HG02623 (cell line): ENCODE data around the gene MKLN1.
"Not testable (repeated sequence)": the region's sequence is repeated elsewhere in the genome, so short reads cannot be mapped to it uniquely, and the experiment has no call there.

Experiments used
- ATAC-seq: cut with Tn5 transposase; IDR thresholded peaks from one replicate; pipeline ENCODE4 v1.9.1; 2021; ENCODE audit warnings: moderate library complexity; ENCODE audit not compliant: unreplicated experiment

The MKLN1 gene

DNA sequence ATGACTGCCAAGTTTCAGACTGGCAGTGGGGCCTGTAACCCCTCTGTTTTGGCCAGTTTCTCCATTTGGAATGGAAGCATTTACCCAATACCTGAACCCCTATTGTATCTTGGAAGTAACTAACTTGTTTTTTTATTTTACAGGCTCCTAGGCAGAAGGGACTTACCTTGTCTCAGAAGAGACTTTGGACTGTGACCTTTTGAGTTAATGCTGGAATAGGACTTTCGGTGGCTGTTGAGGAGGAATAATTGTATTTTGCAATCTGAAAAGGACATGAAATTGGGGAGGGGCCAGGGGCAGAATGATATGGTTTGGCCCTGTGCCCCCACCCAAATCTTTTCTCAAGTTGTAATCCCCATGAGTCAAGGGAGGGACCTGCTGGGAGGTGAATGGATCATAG is 20.0 kb upstream of the MKLN1 start:
- no peak for ATAC-seq

DNA sequence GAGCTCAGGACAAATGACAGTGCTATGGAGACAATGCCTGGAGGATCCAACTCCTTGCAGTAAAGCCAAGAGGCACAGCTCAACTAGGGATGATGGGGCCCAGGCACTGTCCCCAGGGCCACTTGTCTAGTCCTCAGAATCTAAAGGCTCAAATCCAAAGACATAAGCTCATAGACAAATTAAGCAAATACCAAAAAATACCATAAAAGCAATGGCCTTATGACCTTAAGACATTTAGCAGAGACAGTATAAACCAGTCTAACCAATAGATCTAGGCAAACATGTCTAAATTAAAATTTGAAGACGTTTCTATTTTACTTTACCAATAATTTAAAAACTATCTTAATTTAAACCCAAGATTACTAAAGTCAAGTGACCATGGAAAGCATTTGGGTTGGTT is 14.8 kb upstream of the MKLN1 start:
- no peak for ATAC-seq

DNA sequence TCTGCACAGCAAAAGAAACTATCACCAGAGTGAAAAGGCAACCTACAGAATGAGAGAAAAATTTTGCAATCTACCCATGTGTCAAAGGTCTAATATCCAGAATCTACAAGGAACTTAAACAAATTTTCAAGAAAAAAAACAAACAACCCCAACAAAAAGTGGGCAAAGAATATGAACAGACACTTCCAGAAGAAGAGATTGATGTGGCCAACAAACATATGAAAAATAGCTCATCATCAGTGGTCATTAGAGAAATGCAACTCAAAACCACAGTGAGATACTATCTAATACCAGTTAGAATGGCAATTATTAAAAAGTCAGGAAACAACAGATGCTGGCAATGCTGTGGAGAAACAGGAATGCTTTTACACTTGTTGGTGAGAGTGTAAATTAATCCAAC is 7.1 kb upstream of the MKLN1 start:
- no peak for ATAC-seq

DNA sequence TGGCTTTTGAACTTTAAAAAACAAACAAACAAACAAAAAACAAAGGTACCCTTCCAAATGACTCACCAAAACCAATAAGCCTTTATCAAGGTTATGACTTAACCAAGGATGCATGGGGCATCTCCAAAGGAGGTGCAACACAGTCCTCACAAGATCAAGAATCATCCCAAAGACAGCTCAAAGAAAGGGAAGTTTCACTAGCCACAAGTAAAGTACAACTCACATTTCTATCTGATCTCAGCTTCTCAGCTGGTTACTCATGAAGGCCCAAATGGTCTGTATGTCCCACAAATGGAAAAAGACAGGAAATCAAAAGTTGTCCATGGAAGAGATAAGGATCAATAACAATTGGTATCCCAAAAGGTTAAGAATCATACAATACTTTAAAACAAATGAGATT is 6.0 kb upstream of the MKLN1 start:
- no peak for ATAC-seq

DNA sequence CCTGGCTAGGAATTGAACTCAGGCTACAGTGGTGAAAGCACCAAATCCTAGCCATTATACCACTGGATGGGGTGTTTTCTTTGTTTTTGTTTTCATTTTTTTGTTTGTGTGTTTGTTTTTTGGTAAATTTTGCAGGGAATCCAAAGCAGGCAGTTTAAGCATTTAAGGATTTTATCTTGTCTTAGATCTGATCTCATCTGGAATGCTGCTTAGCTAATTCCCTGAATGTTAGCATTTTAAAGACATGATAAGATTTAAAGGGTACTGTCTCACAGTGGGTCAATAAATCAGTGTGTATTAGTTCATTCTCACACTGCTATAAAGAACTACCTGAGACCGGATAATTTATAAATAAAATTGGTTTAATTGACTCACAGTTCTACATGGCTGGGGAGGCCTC is 5.6 kb upstream of the MKLN1 start:
- ATAC-seq, result no peak

DNA sequence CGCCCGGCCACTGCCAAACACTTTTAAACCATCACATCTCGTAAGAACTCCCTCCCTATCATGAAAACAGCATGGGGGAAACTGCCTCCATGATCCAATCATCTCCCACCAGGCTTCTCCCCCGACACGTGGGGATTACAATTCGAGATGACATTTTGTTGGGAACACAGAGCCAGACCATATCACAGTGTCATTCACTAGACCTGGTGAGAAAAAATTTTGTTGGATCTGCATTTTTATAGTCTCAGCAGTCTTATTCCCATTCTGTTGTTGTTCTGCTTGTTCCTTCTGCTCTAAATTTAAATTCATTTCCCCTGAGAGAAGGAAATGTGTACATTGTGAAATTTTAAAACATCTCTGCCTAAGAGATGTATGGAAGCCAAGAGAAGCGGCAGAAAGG is 4.8 kb upstream of the MKLN1 start:
- ATAC-seq, result no peak

DNA sequence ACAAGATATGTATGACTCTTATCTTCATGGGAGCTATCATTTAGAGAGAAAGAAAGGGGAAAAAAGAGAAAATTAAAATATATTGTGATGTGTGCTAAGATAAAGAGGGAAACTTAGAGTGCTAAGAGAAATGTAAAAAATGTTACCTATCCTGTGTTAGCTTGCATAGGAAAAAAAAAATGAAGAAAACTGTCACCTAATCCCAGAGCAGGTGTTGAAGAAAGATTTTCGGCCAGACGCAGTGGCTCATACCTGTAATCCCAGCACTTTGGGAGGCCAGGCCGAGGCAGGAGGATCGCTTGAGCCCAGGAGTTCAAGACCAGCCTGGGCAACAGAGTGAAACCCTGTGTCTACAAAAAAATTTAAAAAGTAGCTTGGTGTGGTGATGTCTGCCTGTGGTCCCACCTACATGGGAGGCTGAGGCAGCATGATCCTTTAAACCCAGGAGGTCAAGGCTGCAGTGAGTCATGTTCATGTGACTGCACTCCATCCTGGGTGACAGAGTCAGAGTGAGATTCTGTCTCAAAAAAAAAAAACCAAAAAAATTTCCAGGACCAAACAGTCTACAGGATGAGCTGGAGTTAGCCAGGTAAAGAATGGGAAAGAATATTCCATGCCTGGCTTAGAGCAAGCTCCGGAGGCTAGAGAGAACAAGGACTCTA is 2.4 kb upstream of the MKLN1 start:
- ATAC-seq, result no peak

DNA sequence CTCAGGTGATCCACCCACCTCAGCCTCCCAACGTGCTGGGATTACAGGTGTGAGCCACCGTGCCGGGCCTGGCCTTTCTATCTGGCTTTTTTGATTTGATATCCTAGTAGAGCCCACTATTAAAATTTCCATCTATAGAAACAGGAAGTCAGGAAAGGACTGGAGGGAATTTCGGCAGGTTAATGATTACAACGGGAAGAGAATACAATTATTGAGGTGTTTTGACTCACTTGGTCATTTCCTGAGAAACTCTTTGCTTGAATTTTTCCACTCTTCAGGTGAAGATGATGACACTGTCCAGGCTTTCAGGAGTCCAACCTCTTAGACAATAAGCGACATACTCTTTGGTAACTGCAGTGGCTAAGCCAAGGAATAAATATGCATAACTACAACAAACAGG is 1.1 kb upstream of the MKLN1 start:
- ATAC-seq, result no peak

DNA sequence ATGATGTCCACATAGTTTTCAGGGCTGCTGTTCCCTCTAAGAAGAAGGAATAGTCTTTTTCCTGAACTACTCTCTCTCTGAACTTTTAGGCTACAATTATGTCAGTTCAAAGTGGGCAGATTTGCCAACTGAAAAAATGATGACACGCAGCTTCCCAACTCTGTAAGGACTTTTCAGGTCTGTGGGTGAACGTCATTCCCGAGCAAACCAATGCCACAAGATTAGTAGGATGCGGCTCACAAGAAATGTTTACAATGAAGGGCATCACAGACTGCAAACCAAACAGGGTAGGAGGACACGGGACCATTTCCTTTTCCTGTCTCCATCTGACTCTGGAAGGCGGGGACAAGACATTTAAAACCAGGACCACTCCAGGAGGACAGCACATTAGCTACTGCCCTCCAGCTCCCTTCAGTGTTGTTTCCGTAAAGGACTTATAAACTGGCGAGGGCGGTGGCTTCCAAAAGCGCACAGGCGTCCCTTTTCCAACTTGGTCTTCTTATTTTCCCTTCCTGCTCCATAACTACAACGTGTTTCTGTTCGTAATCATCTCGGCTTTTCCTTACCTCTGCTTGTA is 539 bp upstream of the MKLN1 start:
- no peak for ATAC-seq

DNA sequence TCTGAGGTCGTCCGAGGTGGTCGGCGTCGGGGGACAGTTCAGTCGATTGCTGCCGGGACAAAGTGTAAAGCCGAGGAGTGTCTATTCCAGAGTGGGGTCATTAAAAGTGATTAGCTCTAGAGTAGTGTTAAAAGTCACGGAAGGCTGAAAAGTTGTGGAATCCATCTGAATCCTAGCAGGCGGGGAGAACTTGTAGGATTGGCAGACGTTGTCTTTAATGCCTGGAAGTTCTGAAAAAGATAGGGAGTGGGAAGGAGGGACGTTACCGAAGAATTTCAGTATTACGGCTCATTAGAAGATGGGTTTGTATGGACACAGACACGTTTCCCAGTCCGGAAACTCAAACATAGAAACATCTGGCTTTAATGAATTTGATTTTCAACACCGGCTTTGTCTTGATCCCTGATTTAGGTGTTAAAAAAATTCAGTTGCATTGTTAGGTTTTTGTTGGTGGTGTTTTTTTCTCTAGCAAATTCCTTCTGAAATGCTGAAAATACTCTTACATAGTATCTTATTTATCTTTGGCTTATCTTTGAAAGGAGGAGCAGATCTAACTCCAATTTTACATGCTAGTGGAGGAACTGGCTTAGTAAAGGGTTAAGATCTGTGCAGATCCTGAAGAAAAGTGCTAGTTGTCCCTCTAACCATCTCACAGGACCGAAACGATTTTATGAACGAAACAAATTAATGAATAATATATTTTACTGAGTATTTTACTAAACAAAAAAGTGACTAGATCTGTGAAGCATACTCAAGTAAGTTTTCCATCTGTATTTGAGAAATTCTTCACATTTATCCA is 900 bp downstream of the MKLN1 start:
- peak; percentile 7 for ATAC-seq

DNA sequence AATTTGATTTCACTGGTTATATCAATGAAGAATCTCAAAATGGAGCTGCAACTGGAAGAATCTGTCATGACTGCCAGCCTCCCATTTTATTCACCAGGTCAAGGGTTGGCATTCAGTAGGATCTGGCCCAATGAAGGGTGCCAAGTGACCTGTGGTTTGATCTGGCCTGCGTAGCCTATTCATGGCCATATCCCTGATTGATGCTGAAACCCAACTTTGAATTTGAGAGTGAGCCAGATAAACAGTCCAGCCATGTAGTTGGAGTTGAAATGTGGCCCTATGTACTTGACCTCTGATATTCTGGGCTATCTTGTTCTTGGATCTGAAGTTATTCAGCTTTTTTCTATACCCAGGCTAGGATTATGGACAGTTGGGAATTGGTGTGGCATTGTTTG is 1.5 kb downstream of the MKLN1 start:
- no peak for ATAC-seq

DNA sequence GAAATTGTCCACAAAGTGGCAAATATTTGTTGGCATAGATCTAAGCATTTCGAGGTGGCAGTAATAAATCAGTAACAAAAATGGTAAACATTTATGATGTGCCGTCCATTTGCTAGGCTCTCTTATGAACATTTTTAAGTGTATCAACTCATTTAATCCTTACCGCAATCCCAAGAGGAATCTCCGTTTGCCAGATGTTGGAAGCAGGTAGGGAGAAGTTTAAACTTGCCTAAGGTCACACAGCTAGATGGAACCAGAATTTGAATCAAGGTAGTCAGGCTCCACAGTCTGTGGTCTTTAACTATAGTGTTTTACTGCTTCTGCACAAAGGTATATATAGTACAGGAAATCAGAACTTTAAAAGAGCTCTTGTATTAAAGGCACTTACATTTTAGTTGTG is 2.6 kb downstream of the MKLN1 start:
- ATAC-seq, result no peak

DNA sequence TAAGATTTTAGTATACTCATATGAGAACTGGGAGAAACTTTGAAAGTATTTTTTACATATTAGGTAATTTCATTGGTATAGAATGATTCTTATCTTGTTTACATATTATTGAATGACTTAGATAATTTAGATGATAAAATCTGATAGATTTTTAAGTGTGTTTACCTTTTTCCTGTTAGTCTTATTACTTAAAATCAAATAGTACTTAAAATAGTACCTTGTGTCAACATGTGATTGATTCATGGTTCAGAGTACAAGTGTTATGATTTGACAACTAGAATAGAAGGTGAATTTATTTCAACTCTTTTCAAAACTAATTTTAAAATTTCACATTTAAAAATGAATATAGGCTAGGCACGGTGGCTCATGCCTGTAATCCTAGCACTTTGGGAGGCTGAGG is 4.1 kb downstream of the MKLN1 start:
- ATAC-seq, result no peak

DNA sequence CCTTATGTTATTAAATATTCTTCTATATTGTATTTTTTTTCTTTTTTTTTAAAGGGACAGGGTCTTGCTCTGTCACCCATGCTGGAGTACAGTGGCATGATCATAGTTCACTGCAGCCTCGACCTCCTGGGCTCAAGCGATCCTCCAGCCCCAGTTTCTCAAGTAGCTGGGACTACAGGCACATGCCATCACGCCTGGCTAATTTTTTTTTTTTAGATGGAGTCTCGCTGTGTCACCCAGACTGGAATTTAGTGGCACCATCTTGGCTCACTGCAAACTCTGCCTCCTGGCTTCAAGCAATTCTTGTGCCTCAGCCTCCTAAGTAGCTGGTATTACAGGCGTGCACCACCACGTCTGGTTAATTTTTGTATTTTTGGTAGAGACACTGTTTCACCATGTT is 5.1 kb downstream of the MKLN1 start:
- not testable (repeated sequence) for ATAC-seq

DNA sequence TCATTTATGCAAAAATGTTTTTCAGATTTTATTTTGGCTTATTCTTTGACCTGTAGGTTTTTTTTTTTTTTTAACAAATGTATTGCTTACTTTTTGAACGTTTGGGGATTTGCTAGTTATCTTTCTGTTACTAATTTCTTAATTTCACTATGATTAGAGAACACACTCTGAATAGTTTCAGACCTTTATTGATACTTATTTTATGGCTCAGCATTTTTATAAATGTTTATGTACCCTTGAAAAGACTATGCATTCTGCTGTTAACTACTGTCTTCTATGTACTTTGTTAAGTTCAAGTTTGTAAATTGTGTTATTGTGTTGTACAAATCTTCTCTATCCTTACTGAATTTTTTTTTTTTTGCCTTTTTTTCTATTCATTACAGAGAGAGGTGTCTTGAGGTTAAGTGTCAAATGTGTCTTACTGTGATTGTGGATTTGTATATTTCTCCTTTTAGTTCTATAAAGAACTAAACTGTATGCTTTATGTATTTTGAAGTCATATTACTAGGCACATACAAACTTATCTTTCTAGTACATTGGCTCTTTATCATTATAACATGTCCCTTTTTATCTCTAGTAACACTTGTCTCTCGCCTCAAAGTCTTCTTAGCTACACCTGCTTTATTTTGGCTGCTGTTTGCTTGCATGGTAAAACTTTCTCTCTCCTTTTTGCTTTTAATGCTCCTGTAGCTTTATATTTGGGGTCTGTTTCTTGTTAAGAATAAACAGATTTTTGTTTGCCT is 8.1 kb downstream of the MKLN1 start:
- no peak for ATAC-seq

DNA sequence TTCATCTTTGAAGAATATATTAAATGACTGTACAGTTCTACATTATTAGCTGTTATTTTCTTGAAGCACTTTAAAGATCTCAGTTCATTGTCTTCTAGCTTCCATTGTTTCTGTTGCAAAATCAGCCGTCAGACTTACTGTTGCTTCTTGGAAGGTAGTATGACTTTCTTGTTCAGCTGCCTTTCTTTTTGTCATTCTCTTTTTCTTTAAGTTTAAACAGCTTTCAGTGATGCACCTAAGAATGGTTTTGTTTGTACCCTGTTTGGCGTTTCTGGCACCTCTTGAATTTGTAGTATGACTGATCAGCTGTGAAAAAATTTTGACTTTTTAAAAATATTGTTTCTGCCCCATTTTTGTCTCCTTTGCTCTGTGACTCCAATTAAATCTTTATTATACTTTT is 9.3 kb downstream of the MKLN1 start:
- no peak for ATAC-seq

DNA sequence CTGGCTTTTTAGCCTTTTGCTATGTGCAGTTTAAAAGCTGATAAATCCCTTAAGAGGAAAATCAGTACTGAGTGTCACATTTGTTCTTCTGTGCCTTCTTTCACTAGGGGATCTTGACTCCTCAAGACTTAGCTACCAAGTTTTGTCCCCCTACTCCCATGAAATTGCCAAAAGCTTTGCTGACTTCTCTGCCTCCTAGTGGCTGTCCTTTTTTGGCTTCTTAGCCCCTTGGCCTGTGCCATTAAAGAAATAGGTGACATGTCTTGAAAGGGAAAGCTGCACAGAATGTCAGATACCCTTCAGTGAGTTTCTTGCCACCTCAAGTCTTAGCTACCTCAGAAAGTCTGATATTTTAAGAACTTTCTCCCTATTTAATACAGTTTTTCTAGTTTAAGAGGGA is 10.5 kb downstream of the MKLN1 start:
- no peak for ATAC-seq

DNA sequence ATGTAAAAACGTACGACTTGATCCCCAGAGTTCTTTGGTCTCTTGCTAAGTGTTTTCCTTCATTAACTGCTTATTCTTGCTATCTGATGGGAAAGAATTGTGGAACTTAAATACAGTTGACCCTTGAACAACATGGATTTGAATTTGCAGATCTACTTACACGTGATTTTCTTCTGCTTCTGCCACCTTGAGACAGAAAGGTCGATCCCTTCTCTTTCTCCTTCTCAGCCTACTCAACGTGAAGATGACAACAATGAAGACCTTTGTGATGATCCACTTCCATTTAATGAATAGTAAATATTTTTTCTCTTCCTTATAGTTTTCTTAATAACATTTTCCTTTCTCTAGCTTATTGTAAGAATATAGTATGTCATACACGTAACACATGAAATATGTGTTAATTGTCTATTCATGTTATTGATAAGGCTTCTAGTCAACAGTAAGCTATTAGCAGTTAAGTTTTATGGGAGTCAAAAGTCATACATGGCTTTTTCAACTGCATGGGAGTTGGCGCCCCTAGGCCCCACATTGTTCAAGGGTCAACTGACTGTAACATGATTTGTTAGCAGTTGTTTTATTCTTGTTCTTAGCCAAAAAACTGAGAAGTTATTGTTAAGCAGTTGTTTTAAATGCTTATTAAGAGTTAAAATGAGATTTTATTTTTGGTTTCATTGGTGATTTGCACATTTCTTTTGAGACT is 11.2 kb downstream of the MKLN1 start:
- no peak for ATAC-seq

DNA sequence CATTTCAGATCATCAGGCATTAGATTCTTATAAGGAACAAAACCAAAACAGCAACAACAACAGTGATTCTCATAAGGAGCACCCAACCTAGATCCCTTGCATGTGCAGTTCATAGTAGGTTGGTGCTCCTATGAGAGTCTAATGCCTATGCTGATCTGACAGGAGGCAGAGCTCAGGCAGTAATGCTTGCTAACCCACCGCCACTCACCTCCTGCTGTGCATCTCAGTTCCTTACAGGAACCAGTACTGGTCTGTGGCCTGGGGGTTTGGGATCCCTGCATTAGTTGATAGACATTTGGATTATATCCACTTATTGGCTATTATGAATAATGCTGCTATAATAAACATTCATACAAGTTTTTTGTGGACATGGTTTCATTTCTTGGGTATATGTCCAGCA is 14.0 kb downstream of the MKLN1 start:
- ATAC-seq, result no peak

DNA sequence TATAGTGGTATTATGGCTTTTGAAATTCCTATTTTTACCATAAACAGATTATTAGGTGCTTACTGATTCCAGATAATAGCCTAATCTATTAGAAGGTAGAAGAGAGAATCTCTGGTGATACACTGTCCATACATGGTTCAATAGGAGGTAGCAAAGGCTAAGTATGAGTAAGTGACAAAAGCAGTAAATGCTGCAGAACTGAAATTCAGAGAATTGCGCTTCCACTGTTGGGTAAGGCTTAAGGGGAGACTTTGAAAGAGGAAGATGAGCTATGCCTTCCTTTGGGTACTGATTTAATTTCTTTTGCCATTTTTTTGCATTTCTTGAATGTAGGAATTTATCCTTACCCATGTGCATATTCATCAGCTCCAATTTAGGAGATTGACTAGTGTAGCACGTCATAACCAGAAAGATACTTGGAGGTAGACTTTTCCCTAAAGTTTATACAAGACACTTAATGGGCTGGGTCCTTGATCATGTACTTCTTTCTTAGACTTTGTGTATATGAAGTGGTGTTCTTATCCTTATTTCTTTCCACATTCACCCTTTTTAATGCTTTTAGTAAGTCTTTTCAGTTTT is 15.3 kb downstream of the MKLN1 start:
- no peak for ATAC-seq
